ENCODE results near the gene IFNA16.
"Not testable (repeated sequence)": the region's sequence is repeated elsewhere in the genome, so short reads cannot be mapped to it uniquely, and the experiment has no call there.

Gene IFNA16

DNA sequence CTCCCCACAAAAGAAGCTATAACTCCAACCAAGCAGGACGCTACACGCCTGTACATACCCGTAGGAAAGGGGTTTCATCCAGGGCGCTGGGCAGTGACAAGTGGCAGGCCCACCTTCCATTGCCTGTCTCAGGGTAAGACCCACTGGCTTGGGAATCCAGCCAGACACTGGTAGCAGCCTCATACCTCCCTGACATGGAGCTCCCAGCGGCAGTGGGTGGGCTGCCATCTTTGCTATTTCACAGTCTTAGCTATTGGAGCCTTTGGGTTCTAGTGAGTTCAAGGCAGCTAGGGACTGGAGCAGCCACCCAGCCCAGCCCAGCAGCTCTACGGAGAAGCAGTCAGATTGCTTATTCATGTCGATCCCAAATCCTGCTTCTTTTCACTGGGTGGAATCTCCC lies 6.8 kb downstream of the IFNA16 start:
- no peak overlapping the region for H3K27ac ChIP-seq
- TF ChIP-seq, protein P1, sequence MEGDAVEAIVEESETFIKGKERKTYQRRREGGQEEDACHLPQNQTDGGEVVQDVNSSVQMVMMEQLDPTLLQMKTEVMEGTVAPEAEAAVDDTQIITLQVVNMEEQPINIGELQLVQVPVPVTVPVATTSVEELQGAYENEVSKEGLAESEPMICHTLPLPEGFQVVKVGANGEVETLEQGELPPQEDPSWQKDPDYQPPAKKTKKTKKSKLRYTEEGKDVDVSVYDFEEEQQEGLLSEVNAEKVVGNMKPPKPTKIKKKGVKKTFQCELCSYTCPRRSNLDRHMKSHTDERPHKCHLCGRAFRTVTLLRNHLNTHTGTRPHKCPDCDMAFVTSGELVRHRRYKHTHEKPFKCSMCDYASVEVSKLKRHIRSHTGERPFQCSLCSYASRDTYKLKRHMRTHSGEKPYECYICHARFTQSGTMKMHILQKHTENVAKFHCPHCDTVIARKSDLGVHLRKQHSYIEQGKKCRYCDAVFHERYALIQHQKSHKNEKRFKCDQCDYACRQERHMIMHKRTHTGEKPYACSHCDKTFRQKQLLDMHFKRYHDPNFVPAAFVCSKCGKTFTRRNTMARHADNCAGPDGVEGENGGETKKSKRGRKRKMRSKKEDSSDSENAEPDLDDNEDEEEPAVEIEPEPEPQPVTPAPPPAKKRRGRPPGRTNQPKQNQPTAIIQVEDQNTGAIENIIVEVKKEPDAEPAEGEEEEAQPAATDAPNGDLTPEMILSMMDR (IDR thresholded peaks at IDR 0.05) = no peak
- TF ChIP-seq ZFX (IDR thresholded peaks at IDR 0.05; ENCODE audit: borderline replicate concordance) = no peak

DNA sequence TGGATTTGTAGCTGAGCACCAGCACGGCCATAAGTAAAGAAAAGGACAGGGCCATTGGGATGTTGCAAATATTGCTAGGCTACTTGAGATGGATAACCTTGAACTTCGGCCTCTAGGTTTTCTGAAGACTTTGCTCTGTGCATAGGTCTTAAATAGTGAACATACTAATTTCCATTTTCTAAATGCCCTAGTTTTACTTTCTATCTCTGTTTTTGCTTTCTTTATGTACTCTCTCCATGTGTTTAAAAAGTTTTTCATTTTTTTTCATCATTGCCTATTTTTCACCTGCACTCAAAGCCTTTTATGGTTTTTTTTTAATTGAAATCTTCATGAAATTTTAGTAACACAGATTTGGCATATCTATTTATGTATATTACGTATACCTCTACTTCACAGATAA lies 10.1 kb downstream of the IFNA16 start, which contains the start of gene IFNA10:
Gene IFNA10, minus strand, starts transcription at position 101 of the 400 bp plus-strand sequence. Its CDS starts 46 bp downstream, at position 55.
- H3K27ac ChIP-seq = not testable (repeated sequence)

DNA sequence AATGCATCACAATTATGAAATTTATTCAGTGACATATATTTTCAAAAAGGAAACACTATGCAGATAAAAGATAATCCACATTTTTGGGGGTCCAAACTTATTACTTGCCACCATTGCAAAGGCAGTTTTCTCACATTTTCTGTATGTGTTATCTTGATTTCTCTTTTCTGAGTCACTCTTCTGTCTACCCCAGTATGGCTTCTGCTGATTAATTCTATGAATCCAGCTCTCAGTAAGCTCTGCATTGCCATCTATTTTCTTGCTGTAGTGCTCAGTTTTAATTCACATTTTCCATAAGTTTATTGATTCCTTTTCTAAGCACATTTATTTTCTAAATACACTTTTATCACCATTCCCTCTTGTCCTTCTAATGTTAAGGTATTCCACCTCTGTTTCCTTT lies 11.9 kb downstream of the IFNA16 start:
- no peak overlapping the region for H3K27ac ChIP-seq
- TF ChIP-seq ZFX (IDR thresholded peaks at IDR 0.05; ENCODE audit: borderline replicate concordance) = no peak
- TF ChIP-seq, protein P1 (IDR thresholded peaks at IDR 0.05) = no peak

DNA sequence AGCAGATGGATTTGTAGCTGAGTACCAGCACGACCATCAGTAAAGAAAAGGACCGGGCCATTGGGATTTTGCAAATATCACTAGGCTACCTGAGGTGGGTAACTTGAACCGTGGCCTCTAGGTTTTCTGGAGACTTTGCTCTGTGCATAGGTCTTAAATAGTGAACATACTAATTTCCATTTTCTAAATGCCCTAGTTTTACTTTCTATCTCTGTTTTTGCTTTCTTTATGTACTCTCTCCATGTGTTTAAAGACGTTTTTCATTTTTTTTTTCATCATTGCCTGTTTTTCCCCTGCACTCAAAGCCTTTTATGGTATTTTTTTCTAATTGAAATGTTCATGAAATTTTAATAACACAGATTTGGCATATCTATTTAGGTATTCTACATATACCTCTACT lies 15.0 kb downstream of the IFNA16 start, which contains the start of gene IFNA7:
Gene IFNA7, minus strand, starts transcription at position 101 of the 400 bp plus-strand sequence. Its CDS starts 40 bp downstream, at position 61.
- H3K27ac ChIP-seq = not testable (repeated sequence)

DNA sequence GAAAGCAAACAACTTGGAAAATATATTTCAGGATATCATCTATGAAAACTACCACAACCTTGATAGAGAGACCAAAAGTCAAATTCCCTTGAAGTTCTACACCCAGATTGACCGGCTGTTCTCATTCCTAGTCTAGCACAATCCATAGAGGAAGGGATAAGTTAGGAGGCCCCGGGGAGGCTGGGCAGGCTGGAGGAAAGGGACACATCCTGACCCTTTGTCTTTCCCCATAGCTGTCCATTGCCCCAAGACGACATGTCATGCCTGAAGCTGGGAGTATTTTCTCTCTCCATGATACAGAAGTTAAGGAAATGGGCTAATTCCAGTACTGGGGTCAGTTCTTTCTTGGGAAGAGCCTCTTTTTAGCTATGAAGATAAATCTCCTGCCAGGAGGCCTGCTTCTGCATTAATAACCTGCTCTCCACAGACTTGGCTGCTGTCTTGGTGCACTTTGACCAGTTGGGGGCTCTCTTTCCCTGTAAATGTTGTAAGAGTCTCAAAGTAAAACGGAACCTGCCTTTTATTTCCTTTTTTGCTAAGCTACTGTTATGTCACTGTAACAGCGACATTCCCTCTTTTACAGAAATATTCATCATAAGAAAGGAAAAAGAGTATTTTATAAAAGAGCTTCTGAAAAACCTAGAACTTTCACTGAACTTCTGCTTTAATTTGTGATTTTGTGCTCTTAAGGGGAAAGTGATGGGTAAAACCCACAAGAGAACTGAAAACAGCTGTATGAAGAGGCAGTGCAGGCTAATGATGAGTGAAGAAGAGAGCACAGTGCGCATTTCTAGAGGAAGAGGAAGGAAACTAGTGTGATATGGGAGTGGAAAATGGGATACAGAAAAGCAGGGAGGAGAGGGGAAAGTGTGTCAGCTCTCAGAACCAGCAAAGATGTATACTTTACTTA lies 22.0 kb downstream of the IFNA16 start:
- TF ChIP-seq, protein P1 (IDR thresholded peaks at IDR 0.05) = peak; percentile 76
- H3K27ac ChIP-seq = not testable (repeated sequence)

DNA sequence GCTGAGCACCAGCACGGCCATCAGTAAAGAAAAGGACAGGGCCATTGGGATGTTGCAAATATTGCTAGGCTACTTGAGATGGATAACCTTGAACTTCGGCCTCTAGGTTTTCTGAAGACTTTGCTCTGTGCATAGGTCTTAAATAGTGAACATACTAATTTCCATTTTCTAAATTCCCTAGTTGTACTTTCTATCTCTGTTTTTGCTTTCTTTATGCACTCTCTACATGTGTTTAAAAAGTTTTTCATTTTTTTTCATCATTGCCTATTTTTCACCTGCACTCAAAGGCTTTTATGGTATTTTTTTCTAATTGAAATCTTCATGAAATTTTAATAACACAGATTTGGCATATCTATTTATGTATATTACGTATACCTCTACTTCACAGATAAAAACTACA lies 29.6 kb downstream of the IFNA16 start, which contains the start of gene IFNA4:
Gene IFNA4, minus strand, starts transcription at position 101 of the 400 bp plus-strand sequence. Its CDS starts 56 bp downstream, at position 45.
- not testable (repeated sequence) for H3K27ac ChIP-seq

DNA sequence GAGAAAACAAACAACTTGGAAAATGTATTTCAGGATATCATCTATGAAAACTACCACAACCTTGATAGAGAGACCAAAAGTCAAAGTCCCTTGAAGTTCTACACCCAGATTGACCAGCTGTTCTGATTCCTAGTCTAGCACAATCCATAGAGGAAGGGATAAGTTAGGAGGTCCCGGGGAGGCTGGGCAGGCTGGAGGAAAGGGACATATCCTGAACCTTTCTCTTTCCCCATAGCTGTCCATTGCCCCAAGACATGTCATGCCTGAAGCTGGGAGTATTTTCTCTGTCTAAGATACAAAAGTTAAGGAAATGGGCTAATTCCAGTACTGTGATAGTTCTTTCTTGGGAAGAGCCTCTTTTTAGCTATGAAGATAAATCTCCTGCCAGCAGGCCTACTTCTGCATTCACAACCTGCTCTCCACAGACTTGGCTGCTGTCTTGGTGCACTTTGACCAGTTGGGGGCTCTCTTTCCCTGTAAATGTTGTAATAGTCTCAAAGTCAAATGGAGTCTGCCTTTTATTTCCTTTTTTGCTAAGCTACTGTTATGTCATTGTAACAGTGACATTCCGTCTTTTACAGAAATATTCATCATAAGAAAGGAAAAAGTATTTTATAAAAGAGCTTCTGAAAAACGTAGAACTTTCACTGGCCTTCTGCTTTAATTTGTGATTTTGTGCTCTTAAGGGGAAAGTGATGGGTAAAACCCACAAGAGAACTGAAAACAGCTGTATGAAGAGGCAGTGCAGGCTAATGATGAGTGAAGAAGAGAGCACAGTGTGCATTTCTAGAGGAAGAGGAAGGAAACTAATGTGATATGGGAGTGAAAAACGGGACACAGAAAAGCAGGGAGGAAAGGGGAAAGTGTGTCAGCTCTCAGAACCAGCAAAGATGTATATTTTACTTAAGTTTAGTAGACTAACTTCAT lies 34.0 kb downstream of the IFNA16 start:
- H3K27ac ChIP-seq = not testable (repeated sequence)
- TF ChIP-seq, protein P1 (IDR thresholded peaks at IDR 0.05) = peak; percentile 74

DNA sequence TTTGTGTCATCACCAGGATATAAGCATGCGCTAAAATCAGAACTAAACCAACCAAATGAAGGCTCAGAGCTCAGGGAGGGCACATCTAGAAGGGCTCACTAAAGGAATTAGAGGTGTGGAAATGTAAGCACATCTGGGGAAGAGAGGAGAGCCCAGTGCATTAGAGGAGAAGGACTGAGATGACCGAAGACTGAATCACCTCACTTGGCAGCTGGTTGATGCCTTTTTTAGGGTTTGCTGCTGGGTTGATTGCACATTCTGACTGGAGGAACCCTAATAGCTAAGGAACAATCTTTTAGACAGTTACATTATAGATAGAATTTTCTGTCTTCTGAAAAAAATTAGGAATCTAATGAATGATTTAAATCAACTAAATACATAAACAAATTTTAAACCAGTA lies 42.4 kb downstream of the IFNA16 start:
- no peak overlapping the region for H3K27ac ChIP-seq
- TF ChIP-seq, protein P1 (IDR thresholded peaks at IDR 0.05) = no peak
- TF ChIP-seq ZFX (IDR thresholded peaks at IDR 0.05; ENCODE audit: borderline replicate concordance) = no peak
